ENCODE results near the gene GLCCI1. TPM values are rescaled to one million over a fixed set of nuclear protein-coding genes. Genes with fewer than 3 reads are reported as not detected.

Gene GLCCI1
- total RNA-seq, 1 experiment from 2014 or later = 12.9 TPM

DNA sequence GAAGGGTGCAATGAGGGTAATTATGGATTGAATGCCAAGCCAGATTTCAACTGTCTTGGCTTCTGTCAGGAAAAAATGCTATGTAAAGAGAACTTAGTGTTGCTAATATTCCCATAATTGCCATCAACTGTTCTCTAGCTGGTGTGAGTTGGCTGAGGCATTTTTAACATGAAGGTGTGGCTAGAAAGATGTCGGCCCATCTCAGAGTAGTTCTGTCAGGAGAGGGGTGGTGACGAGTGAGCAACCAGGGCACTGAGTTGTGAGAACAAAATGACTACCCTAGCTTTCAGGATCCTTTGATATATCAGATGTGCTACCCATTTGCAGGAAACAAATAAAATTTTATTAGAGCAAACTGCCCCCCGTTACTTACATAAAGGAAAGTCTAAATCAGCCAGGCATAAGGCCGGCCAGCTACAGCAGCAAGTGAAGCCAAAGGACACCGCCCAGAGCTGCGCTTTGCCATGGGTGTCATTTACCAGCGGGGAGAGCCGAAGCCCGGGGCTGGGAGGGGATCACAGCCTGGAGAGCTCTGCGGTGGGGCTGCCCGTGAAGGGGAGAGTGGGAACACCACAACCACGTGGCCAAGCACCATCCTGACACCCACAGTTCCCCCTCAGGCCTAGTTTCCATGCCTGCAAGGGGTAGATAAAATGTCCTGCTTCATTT lies 151.9 kb downstream of the GLCCI1 start:
- intact Hi-C loops (cut with micrococcal nuclease; ENCODE audit: unreplicated experiment) = no loop called here
- no peaks in the 10 kb centered on the region for H3K36me3 Mint-ChIP-seq (ENCODE audit: insufficient read depth, unreplicated experiment)
- CTCF ChIA-PET = no interaction called here
- H3K4me1 Mint-ChIP-seq (ENCODE audit: low read depth, unreplicated experiment) = no peaks in the 10 kb centered on the region
- no TSS peak for BruUV-seq (replicated peaks)
- H3K9me3 Mint-ChIP-seq (ENCODE audit: low read depth, unreplicated experiment) = no peaks in the 10 kb centered on the region
- TF ChIP-seq, protein P1, sequence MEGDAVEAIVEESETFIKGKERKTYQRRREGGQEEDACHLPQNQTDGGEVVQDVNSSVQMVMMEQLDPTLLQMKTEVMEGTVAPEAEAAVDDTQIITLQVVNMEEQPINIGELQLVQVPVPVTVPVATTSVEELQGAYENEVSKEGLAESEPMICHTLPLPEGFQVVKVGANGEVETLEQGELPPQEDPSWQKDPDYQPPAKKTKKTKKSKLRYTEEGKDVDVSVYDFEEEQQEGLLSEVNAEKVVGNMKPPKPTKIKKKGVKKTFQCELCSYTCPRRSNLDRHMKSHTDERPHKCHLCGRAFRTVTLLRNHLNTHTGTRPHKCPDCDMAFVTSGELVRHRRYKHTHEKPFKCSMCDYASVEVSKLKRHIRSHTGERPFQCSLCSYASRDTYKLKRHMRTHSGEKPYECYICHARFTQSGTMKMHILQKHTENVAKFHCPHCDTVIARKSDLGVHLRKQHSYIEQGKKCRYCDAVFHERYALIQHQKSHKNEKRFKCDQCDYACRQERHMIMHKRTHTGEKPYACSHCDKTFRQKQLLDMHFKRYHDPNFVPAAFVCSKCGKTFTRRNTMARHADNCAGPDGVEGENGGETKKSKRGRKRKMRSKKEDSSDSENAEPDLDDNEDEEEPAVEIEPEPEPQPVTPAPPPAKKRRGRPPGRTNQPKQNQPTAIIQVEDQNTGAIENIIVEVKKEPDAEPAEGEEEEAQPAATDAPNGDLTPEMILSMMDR (IDR thresholded peaks at IDR 0.05; ENCODE audit: unreplicated experiment) = no peak
- no peak overlapping the region for H3K27ac Mint-ChIP-seq (ENCODE audit: unreplicated experiment)
- no peaks in the 10 kb centered on the region for H3K27me3 Mint-ChIP-seq (ENCODE audit: unreplicated experiment)
- DNase-seq = no peak
- H3K4me3 Mint-ChIP-seq (ENCODE audit: low read depth, unreplicated experiment) = no peak overlapping the region

DNA sequence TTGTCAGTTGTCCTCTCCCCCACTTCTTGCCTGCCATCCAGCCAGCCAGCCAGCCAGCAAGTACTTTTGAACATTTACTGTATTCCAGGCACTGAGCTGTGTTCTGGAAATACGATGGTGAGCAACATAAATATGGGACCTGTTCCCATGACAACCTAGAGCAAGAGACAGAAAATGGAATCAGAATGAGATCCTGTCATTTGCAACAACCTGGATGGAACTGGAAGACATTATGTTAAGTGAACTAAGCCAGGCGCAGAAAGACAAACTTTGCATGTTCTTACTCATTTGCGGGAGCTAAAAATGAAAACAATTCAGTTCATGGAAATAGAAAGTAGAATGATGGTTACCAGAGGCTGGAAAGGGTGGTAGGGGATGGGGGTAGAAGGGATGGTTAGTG lies 152.6 kb downstream of the GLCCI1 start:
- no TSS peak for BruUV-seq (replicated peaks)

GRCh38 chr7:8125680-8126444 lies 157.3 kb downstream of the GLCCI1 start:
- TF ChIP-seq, protein P1 (IDR thresholded peaks at IDR 0.05; ENCODE audit: unreplicated experiment) = no peak
- no peaks in the 10 kb centered on the region for H3K4me1 Mint-ChIP-seq (ENCODE audit: low read depth, unreplicated experiment)
- no peaks in the 10 kb centered on the region for H3K27me3 Mint-ChIP-seq (ENCODE audit: unreplicated experiment)
- intact Hi-C loops (cut with micrococcal nuclease; ENCODE audit: unreplicated experiment) = no loop called here
- no TSS peak for BruUV-seq (replicated peaks)
- H3K36me3 Mint-ChIP-seq (ENCODE audit: insufficient read depth, unreplicated experiment) = no peaks in the 10 kb centered on the region
- CTCF ChIA-PET = no interaction called here
- no peak overlapping the region for H3K4me3 Mint-ChIP-seq (ENCODE audit: low read depth, unreplicated experiment)
- DNase-seq = no peak
- no peaks in the 10 kb centered on the region for H3K9me3 Mint-ChIP-seq (ENCODE audit: low read depth, unreplicated experiment)
- H3K27ac Mint-ChIP-seq (ENCODE audit: unreplicated experiment) = no peak overlapping the region

More for the DNA sequence above, 152.6 kb downstream of the GLCCI1 start:
- Mint-ChIP-seq H3K4me1 (ENCODE audit: low read depth, unreplicated experiment) (no peaks in the 10 kb centered on the region), H3K4me3 (ENCODE audit: low read depth, unreplicated experiment) (no peak overlapping the region), H3K36me3 (ENCODE audit: insufficient read depth, unreplicated experiment) (no peaks in the 10 kb centered on the region), H3K9me3 (ENCODE audit: low read depth, unreplicated experiment) (no peaks in the 10 kb centered on the region), H3K27me3 (ENCODE audit: unreplicated experiment) (no peaks in the 10 kb centered on the region), H3K27ac (ENCODE audit: unreplicated experiment) (no peak overlapping the region)
- no peak for DNase-seq
- intact Hi-C loops (cut with micrococcal nuclease; ENCODE audit: unreplicated experiment) = no loop called here
- CTCF ChIA-PET = no interaction called here
- TF ChIP-seq, protein P1 (IDR thresholded peaks at IDR 0.05; ENCODE audit: unreplicated experiment) = no peak

- no TSS peak for BruUV-seq (replicated peaks)
- TF ChIP-seq, protein P1 (IDR thresholded peaks at IDR 0.05; ENCODE audit: unreplicated experiment) = no peak
- no peaks in the 10 kb centered on the region for H3K9me3 Mint-ChIP-seq (ENCODE audit: low read depth, unreplicated experiment)
- DNase-seq = no peak
- intact Hi-C loops (cut with micrococcal nuclease; ENCODE audit: unreplicated experiment) = no loop called here
- H3K27ac Mint-ChIP-seq (ENCODE audit: unreplicated experiment) = no peak overlapping the region
- no peaks in the 10 kb centered on the region for H3K36me3 Mint-ChIP-seq (ENCODE audit: insufficient read depth, unreplicated experiment)
- no peaks in the 10 kb centered on the region for H3K27me3 Mint-ChIP-seq (ENCODE audit: unreplicated experiment)
- no peak overlapping the region for H3K4me3 Mint-ChIP-seq (ENCODE audit: low read depth, unreplicated experiment)
- no peaks in the 10 kb centered on the region for H3K4me1 Mint-ChIP-seq (ENCODE audit: low read depth, unreplicated experiment)
- CTCF ChIA-PET = no interaction called here
These were observed 158.1 kb downstream of the GLCCI1 start for GRCh38 chr7:8126601-8127167.

Measured in Calu3 (cell line).